SK-N-MC (cell line): ENCODE results near the gene STX1A.

Experiments used
- EZH2 ChIP-seq: fragments of 200-600 bp; sonication (generic); IDR thresholded peaks from one replicate; pipeline ENCODE4 v1.6.1; 2017; ENCODE audit warnings: antibody characterized with exemption
- FOXP2 ChIP-seq: optimal IDR thresholded peaks from 2 replicates; pipeline ENCODE3; 2011; ENCODE audit warnings: mild to moderate bottlenecking, moderate library complexity; ENCODE audit not compliant: insufficient read depth; ENCODE audit errors: extremely low read length, control extremely low read depth
- POLR2AphosphoS5 ChIP-seq: IDR thresholded peaks from 2 replicates; pipeline ENCODE4 v1.6.1; 2012; ENCODE audit warnings: mild to moderate bottlenecking, low read depth, low read length, borderline replicate concordance

- TF ChIP-seq POLR2AphosphoS5 (no peak), FOXP2 (no peak), EZH2 (no peak)
Measured at GRCh38 chr7:73766556-73767229, 47.2 kb upstream of the STX1A start.
